Adipose tissue (tissue), 3 donors: ENCODE measurements around the gene ZDHHC11B. TPM values are rescaled to one million over a fixed set of nuclear protein-coding genes. Genes with fewer than 3 reads are reported as not detected.
"Not testable (repeated sequence)": the region's sequence is repeated elsewhere in the genome, so short reads cannot be mapped to it uniquely, and the experiment has no call there.

ENCODE experiments used
- H3K27ac ChIP-seq: one replicate; pipeline ENCODE4 v1.5.1; 2013; ENCODE audit warnings: low read depth, low read length
- WGBS, 3 donors: extraction: QIAGEN DNeasy Blood & Tissue Kit; methylation state at CpG; one replicate each; pipeline ENCODE4 v1.1.7; 2013; 5-methylcytosine and 5-hydroxymethylcytosine counted together
- polyA plus RNA-seq, 3 donors: library from polyadenylated mRNA; stranded (reverse); fragments of 200-250 nt; gene quantifications; one replicate each; pipeline ENCODE4 v1.2.3, GENCODE V29; 2013
- donor health status: healthy with polysubstance abuse.
- donor health status: Bipolar disorder and iron deficiency.
- donor health status: healthy.

Gene ZDHHC11B
- polyA plus RNA-seq, 3 donors, result 1.1 to 4.4 (median 2.7) TPM

GRCh38 chr5:696753-697702, 87.5 kb downstream of the ZDHHC11B start:
- H3K27ac ChIP-seq, result not testable (repeated sequence)
- 80 to 89% (median 82%) methylated on average over 14 to 20 of the region's 21 CpGs for WGBS, 3 donors

GRCh38 chr5:696191-696590, 88.3 kb downstream of the ZDHHC11B start:
- not testable (repeated sequence) for H3K27ac ChIP-seq
- WGBS, 3 donors, result 91 to 97% (median 94%) methylated on average over 2 to 8 of the region's 8 CpGs

GRCh38 chr5:695475-695874, 89.1 kb downstream of the ZDHHC11B start:
- 80 to 90% (median 89%) methylated on average over 1 to 10 of the region's 13 CpGs for WGBS, 3 donors
- H3K27ac ChIP-seq, result not testable (repeated sequence)

GRCh38 chr5:694042-694431, 90.5 kb downstream of the ZDHHC11B start:
- WGBS, 3 donors, result 0 to 7% (median 2%) methylated on average over 8 to 13 of the region's 22 CpGs
- H3K27ac ChIP-seq, result not testable (repeated sequence)

GRCh38 chr5:693271-694041, 91.1 kb downstream of the ZDHHC11B start, which contains the start of gene TPPP:
Gene TPPP, minus strand, starts transcription at chr5:693352. Its CDS starts 15,292 bp downstream, at chr5:678060.
- not testable (repeated sequence) for H3K27ac ChIP-seq
- WGBS, 3 donors, result 0% methylated on average over 31 to 85 of the region's 109 CpGs

GRCh38 chr5:692529-693041, 91.9 kb downstream of the ZDHHC11B start:
- WGBS, 3 donors, result 0 to 1% (median 1%) methylated on average over 35 to 38 of the region's 41 CpGs

GRCh38 chr5:691817-692528, 92.6 kb downstream of the ZDHHC11B start:
- 23 to 27% (median 27%) methylated on average over 2 of the region's 2 CpGs for WGBS, 3 donors
- no peak overlapping the region for H3K27ac ChIP-seq

More at GRCh38 chr5:692529-693041, 91.9 kb downstream of the ZDHHC11B start:
- H3K27ac ChIP-seq, result not testable (repeated sequence)

GRCh38 chr5:691049-691448, 93.5 kb downstream of the ZDHHC11B start:
- H3K27ac ChIP-seq, result not testable (repeated sequence)
- 0% methylated on average over 6 of the region's 23 CpGs; no CpG with 5 or more reads in 2 of the 3 donors for WGBS, 3 donors

GRCh38 chr5:690293-690692, 94.2 kb downstream of the ZDHHC11B start:
- WGBS, 3 donors, result no CpG with 5 or more reads among the region's 12 CpGs

GRCh38 chr5:688348-689010, 96.0 kb downstream of the ZDHHC11B start:
- not testable (repeated sequence) for H3K27ac ChIP-seq
- 79 to 87% (median 87%) methylated on average over 16 to 22 of the region's 30 CpGs for WGBS, 3 donors

More at GRCh38 chr5:690293-690692, 94.2 kb downstream of the ZDHHC11B start:
- H3K27ac ChIP-seq, result not testable (repeated sequence)

- not testable (repeated sequence) for H3K27ac ChIP-seq
- WGBS, 3 donors, result 82 to 91% (median 84%) methylated on average over 4 to 12 of the region's 12 CpGs
Measured at GRCh38 chr5:686936-687335, 97.6 kb downstream of the ZDHHC11B start.

GRCh38 chr5:686172-686523, 98.4 kb downstream of the ZDHHC11B start:
- H3K27ac ChIP-seq, result not testable (repeated sequence)
- 89 to 98% (median 93%) methylated on average over 9 to 11 of the region's 12 CpGs for WGBS, 3 donors

GRCh38 chr5:685262-686171, 99.0 kb downstream of the ZDHHC11B start:
- WGBS, 3 donors, result 87 to 90% (median 90%) methylated on average over 24 of the region's 24 CpGs
- H3K27ac ChIP-seq, result no peak overlapping the region

GRCh38 chr5:684751-685216, 99.7 kb downstream of the ZDHHC11B start:
- WGBS, 3 donors, result 78 to 84% (median 84%) methylated on average over 17 of the region's 17 CpGs
- no peak overlapping the region for H3K27ac ChIP-seq

- H3K27ac ChIP-seq, result no peak overlapping the region
- WGBS, 3 donors, result 76 to 83% (median 79%) methylated on average over 30 of the region's 30 CpGs
Measured at GRCh38 chr5:683551-684481, 100.7 kb downstream of the ZDHHC11B start.
